Effector memory CD8-positive, alpha-beta T cell (primary cell): ENCODE results near the gene MRPL43.

Experiments
- ATAC-seq: fragments of 150-1000 bp; cut with Tn5 transposase; replicated peaks from 2 replicates; pipeline ENCODE4 v1.10.0; 2021; ENCODE audit warnings: mild to moderate bottlenecking, moderate library complexity
- DNase-seq, 3 experiments: peaks; one replicate each; pipeline ENCODE4 v3.0.0; 2021
- H3K27ac Mint-ChIP-seq, 2 donors: one replicate each; pipeline ENCODE4 v1.8.0; 2022; ENCODE audit warnings: mild to moderate bottlenecking in 2 of 2, mixed read lengths in 2 of 2, moderate library complexity in 2 of 2
- H3K27me3 Mint-ChIP-seq, 2 donors: one replicate each; pipeline ENCODE4 v1.8.0; 2022; ENCODE audit warnings: mixed read lengths in 2 of 2
- H3K36me3 Mint-ChIP-seq: one replicate; pipeline ENCODE4 v1.8.0; 2022; ENCODE audit warnings: mild to moderate bottlenecking, moderate library complexity, mixed read lengths; ENCODE audit not compliant: insufficient read depth
- H3K4me1 Mint-ChIP-seq, 2 donors: one replicate each; pipeline ENCODE4 v1.8.0; 2022; ENCODE audit warnings: low read depth in 2 of 2, mixed read lengths in 2 of 2
- H3K4me3 Mint-ChIP-seq, 2 donors: one replicate each; pipeline ENCODE4 v1.8.0; 2022; ENCODE audit warnings: mild to moderate bottlenecking in 2 of 2, mixed read lengths in 2 of 2, moderate library complexity in 2 of 2
- H3K9me3 Mint-ChIP-seq, 2 donors: one replicate each; pipeline ENCODE4 v1.8.0; 2022; ENCODE audit warnings: mixed read lengths in 2 of 2

The MRPL43 gene

GRCh38 chr10:101028446-101029337 lies 41.4 kb upstream of the MRPL43 start:
- no peak for DNase-seq
- H3K36me3 Mint-ChIP-seq: peaks cover 14% of the 10 kb centered on the region
- no peak overlapping the region for H3K4me3 Mint-ChIP-seq
- H3K4me1 Mint-ChIP-seq: peaks cover 20 to 22% of the 10 kb centered on the region in 2 donors
- no peaks in the 10 kb centered on the region for H3K9me3 Mint-ChIP-seq
- no peak for ATAC-seq
- H3K27ac Mint-ChIP-seq: no peak overlapping the region
- peaks cover 0 to 11% of the 10 kb centered on the region in 2 donors for H3K27me3 Mint-ChIP-seq

DNA sequence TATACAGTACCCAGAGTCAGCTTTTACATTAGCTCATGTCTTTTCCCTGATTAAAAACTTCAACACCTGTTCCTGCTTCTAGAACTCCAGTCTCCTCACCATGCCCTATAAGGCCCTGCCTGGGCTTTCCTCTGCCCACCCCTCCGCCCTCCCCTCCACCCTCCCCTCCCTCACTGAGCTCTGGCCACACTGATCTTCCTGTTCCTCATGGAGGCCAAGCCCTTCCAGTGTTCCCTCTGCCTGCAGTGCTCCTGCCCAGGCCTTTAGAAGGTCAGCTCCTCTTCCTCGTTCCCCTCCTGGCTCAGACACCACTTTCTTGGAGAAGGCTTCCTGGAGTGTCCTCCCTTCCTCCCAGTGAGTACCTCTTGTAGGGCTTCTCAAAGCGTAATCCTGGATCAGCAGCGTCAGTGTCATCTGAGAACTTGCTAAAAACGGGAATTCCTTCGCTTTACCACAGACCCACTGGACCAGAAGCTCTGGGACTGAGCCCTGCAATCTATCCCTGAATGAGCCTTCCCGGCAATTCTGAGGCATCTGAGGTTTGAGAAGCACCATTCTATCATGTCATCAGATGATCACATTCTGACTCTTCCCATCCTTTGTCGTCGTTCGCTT lies 39.9 kb upstream of the MRPL43 start:
- Mint-ChIP-seq H3K36me3 (peaks cover 14% of the 10 kb centered on the region), H3K4me3 (no peak overlapping the region)

DNA sequence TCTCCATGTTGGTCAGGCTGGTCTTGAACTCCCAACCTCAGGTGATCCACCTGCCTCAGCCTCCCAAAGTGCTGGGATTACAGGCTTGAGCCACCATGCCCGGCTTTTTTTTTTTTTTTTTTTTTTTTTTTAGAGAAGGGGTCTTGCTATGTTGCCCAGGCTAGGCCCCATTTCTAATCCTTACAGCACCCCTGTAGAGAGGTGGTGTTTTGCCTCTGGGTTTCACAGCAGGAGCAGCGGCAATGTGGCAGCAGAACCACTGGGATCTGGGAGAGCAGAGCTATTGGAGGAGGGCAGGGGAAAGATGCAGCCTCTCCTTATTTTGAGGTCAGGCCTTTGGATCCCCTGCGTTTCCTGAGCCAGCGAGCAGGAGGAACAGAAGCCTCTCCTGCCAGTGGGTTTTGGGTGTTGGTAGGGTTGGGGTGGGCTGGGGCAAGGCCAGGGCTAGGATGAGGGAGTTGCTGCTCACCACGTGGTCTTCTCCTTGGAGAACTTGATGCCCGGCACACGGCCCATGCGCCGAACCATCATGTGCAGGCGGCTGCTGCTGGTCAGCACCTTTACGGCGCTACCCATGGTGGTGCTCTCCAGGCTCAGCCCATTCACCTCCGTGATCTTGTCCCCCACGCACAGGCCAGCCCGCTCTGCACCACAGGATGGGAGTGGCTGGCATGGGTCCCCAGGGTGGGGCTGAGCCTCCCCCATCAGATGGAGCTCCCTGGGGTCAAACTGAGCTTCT lies 35.8 kb upstream of the MRPL43 start:
- no peak for ATAC-seq

More for the DNA sequence above, 39.9 kb upstream of the MRPL43 start:
- Mint-ChIP-seq H3K9me3 (no peaks in the 10 kb centered on the region), H3K4me1 (peaks cover 8 to 10% of the 10 kb centered on the region in 2 donors), H3K27ac (no peak overlapping the region), H3K27me3 (peaks cover 0 to 14% of the 10 kb centered on the region in 2 donors)
- DNase-seq (no peak), ATAC-seq (no peak)

GRCh38 chr10:101021692-101022251 lies 34.5 kb upstream of the MRPL43 start:
- Mint-ChIP-seq H3K4me1 (peaks cover 6 to 7% of the 10 kb centered on the region in 2 donors), H3K9me3 (no peaks in the 10 kb centered on the region), H3K27ac (no peak overlapping the region), H3K36me3 (peaks cover 7% of the 10 kb centered on the region), H3K27me3 (peaks cover 39 to 46% of the 10 kb centered on the region in 2 donors), H3K4me3 (no peak overlapping the region)
- ATAC-seq (no peak), DNase-seq (no peak)

More for the DNA sequence above, 35.8 kb upstream of the MRPL43 start:
- DNase-seq: no peak
- Mint-ChIP-seq H3K4me3 (no peak overlapping the region), H3K4me1 (peaks cover 6 to 7% of the 10 kb centered on the region in 2 donors), H3K36me3 (peaks cover 7% of the 10 kb centered on the region), H3K9me3 (no peaks in the 10 kb centered on the region), H3K27ac (no peak overlapping the region), H3K27me3 (peaks cover 25 to 33% of the 10 kb centered on the region in 2 donors)

DNA sequence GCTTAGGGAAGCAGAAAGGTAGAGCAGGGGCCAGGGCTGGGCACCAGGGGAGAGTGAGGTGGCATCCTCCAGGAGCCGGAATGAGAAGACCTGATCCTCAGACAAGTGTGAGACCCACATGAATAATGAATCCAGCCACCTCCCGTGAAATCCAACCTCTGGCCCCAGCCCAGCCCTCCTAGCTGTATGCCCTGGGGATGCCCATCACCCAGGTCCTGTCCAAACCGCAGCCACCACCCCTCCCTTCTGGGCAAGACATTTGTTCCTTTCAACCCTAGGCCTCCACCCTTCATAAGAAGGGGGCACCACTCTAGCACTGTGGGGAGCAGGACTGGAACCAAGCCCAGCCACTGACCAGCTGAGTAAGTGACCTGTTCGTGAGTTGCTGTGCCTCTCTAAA lies 33.9 kb upstream of the MRPL43 start:
- Mint-ChIP-seq H3K4me1 (peaks cover 6 to 7% of the 10 kb centered on the region in 2 donors), H3K36me3 (peaks cover 7% of the 10 kb centered on the region), H3K4me3 (no peak overlapping the region), H3K9me3 (no peaks in the 10 kb centered on the region), H3K27me3 (peaks cover 44 to 51% of the 10 kb centered on the region in 2 donors), H3K27ac (no peak overlapping the region)
- DNase-seq (no peak), ATAC-seq (no peak)

GRCh38 chr10:101020427-101021075 lies 33.3 kb upstream of the MRPL43 start:
- H3K9me3 Mint-ChIP-seq: no peaks in the 10 kb centered on the region
- H3K4me1 Mint-ChIP-seq: peaks cover 6 to 7% of the 10 kb centered on the region in 2 donors
- H3K27me3 Mint-ChIP-seq: peaks cover 50 to 58% of the 10 kb centered on the region in 2 donors
- H3K4me3 Mint-ChIP-seq: no peak overlapping the region
- no peak for ATAC-seq
- no peak for DNase-seq
- no peak overlapping the region for H3K27ac Mint-ChIP-seq
- peaks cover 7% of the 10 kb centered on the region for H3K36me3 Mint-ChIP-seq

- Mint-ChIP-seq H3K27me3 (peaks cover 58 to 69% of the 10 kb centered on the region in 2 donors), H3K36me3 (peaks cover 5% of the 10 kb centered on the region), H3K4me3 (peak overlapping the region in 1 of 2 donors; percentile 17), H3K9me3 (no peaks in the 10 kb centered on the region), H3K4me1 (peaks cover 8 to 11% of the 10 kb centered on the region in 2 donors), H3K27ac (no peak overlapping the region)
- ATAC-seq (no peak), DNase-seq (no peak)
Measured at GRCh38 chr10:101019440-101019703, 32.1 kb upstream of the MRPL43 start.

- H3K27me3 Mint-ChIP-seq: peaks cover 58 to 69% of the 10 kb centered on the region in 2 donors
- H3K4me3 Mint-ChIP-seq: no peak overlapping the region
- H3K9me3 Mint-ChIP-seq: no peaks in the 10 kb centered on the region
- ATAC-seq (peak; percentile 81), DNase-seq (peak; percentile 68 to 71 (median 68))
- H3K27ac Mint-ChIP-seq: no peak overlapping the region
- H3K4me1 Mint-ChIP-seq: peaks cover 13 to 16% of the 10 kb centered on the region in 2 donors
- peaks cover 7% of the 10 kb centered on the region for H3K36me3 Mint-ChIP-seq
Measured at GRCh38 chr10:101018600-101019439, 31.5 kb upstream of the MRPL43 start.

- no peak overlapping the region for H3K4me3 Mint-ChIP-seq
- peaks cover 58 to 73% of the 10 kb centered on the region in 2 donors for H3K27me3 Mint-ChIP-seq
- peaks cover 17 to 20% of the 10 kb centered on the region in 2 donors for H3K4me1 Mint-ChIP-seq
- DNase-seq: no peak
- no peak for ATAC-seq
- H3K9me3 Mint-ChIP-seq: no peaks in the 10 kb centered on the region
- H3K36me3 Mint-ChIP-seq: peaks cover 9% of the 10 kb centered on the region
- no peak overlapping the region for H3K27ac Mint-ChIP-seq
Measured at GRCh38 chr10:101018118-101018599, 30.9 kb upstream of the MRPL43 start.

DNA sequence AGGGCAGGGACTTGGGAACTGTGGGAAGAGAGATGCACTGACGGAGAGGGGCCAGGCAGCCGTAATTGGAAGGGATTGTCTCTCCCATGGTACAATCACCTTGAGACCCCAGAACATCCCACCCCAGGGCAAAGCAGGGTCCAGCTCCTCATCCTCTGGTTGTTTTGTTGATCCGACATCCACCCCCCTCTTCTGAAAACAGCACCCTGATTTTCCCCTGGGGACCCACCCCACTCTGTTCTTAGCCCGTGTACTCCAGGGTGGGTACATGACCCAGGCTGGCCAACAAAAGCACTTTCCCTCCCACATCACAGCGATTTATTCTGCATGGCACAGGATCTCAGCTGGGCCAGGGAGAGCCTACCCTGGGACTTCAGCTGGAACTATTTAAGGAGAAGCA lies 29.5 kb upstream of the MRPL43 start:
- Mint-ChIP-seq H3K36me3 (peaks cover 6% of the 10 kb centered on the region), H3K27ac (no peak overlapping the region), H3K9me3 (no peaks in the 10 kb centered on the region), H3K27me3 (peaks cover 57 to 70% of the 10 kb centered on the region in 2 donors), H3K4me3 (no peak overlapping the region), H3K4me1 (peaks cover 22 to 25% of the 10 kb centered on the region in 2 donors)
- DNase-seq (no peak), ATAC-seq (no peak)

- peaks cover 22 to 25% of the 10 kb centered on the region in 2 donors for H3K4me1 Mint-ChIP-seq
- no peaks in the 10 kb centered on the region for H3K9me3 Mint-ChIP-seq
- H3K36me3 Mint-ChIP-seq: peaks cover 6% of the 10 kb centered on the region
- no peak overlapping the region for H3K27ac Mint-ChIP-seq
- no peak for DNase-seq
- no peak for ATAC-seq
- H3K27me3 Mint-ChIP-seq: peaks cover 47 to 63% of the 10 kb centered on the region in 2 donors
- H3K4me3 Mint-ChIP-seq: no peak overlapping the region
Measured at GRCh38 chr10:101015582-101015973, 28.3 kb upstream of the MRPL43 start.

- H3K36me3 Mint-ChIP-seq: peaks cover 6% of the 10 kb centered on the region
- H3K4me1 Mint-ChIP-seq: peaks cover 22 to 25% of the 10 kb centered on the region in 2 donors
- ATAC-seq: no peak
- no peak overlapping the region for H3K4me3 Mint-ChIP-seq
- H3K27me3 Mint-ChIP-seq: peaks cover 45 to 63% of the 10 kb centered on the region in 2 donors
- DNase-seq: no peak
- no peak overlapping the region for H3K27ac Mint-ChIP-seq
- no peaks in the 10 kb centered on the region for H3K9me3 Mint-ChIP-seq
Measured at GRCh38 chr10:101014966-101015581, 27.8 kb upstream of the MRPL43 start.
